ENCODE results near the gene PRSS22.

DNA sequence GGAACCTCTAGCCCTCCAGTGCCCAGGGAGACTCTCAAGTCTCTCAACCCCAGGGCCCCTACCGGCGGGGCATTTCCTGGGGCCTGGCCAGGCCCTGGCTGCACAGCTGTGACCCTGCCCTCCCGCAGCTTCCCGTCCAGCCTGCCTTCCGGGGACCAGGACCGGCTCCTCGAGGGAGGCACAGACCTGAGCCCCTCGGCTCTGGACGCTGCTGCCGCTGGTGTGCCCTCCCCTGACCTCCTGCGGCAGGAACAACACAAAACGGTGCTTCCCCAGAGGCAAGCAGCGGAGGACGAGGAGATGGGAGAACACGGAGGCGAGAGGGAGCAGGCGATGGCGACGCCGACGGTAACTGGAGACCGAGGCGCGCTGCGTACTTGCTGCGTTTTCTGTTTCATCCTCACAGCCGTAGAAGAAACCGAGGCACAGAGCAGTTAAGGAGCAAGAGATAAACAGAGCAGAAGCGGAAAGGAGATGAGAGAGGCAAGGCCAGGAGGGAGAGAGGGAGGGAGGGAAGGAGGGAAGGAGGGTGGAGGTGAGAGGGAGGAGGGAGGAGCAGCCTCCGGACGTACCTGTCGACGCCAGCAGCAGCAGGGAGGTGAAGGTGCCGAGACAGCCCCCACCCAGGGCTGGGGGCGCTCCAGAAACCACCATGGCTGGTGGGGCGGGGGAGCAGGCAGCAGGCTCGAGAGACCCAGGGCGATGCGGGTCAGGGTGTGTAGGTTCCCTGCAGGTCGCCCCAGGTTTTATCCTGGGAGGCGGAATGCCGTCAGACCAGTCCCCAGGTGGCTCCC, at the start of gene PRSS22:
- TF ChIP-seq CTCF (IDR thresholded peaks at IDR 0.05) (no peak), POLR2A (IDR thresholded peaks at IDR 0.05) (no peak)

All from testis (tissue), 2 donors.